ENCODE measurements around the gene LARP4B.

Gene LARP4B

DNA sequence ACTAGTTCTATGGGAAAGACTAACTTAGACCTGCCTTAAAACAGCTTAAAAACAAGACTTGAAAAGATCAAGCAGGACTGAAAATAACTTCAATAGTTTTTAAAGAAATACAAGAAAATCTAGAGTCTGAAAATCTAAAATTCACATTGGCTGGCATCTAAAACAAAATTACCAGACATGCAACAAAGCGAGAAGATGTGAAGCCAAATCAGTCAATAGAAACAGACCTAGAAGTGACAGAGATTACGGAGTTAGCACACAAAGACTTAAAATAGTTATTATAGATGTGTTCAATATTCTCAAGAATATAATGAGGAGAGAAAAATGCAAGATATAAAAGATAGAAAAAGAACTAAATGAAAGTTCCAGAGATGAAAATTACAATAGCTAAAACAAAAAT, 163.7 kb downstream of the LARP4B start:
- no peak overlapping the region for H2AFZ ChIP-seq (ENCODE audit: low read depth, low read length)
- H3K4ac ChIP-seq (ENCODE audit: low read depth in 1 of 2, low read length in 2 of 2), result no peak overlapping the region
- WGBS, result no CpG with 5 or more reads among the region's 2 CpGs
- no peak overlapping the region for H3K18ac ChIP-seq (ENCODE audit: low read depth in 1 of 2, low read length in 2 of 2)
- no peak overlapping the region for H2BK15ac ChIP-seq (ENCODE audit: low read depth, poor library complexity, severe bottlenecking)
- no peak overlapping the region for H3K4me2 ChIP-seq (ENCODE audit: low read length, poor library complexity, severe bottlenecking)
- no peak overlapping the region for H3K23ac ChIP-seq (ENCODE audit: low read length in 2 of 2)
- no peak overlapping the region for H3K14ac ChIP-seq (ENCODE audit: low read length in 2 of 2)
- H3K36me3 ChIP-seq (ENCODE audit: control insufficient read depth in 1 of 2, insufficient read depth in 2 of 2, low read depth in 1 of 2, low read length in 2 of 2), result no peaks in the 10 kb centered on the region
- no peak overlapping the region for H2BK120ac ChIP-seq (ENCODE audit: low read depth, low read length)
- H3K27ac ChIP-seq (ENCODE audit: low read length, poor library complexity, severe bottlenecking), result no peak overlapping the region
- no peak for DNase-seq
- H2AK5ac ChIP-seq (ENCODE audit: low read length, severe bottlenecking), result no peak overlapping the region
- no peak overlapping the region for H4K8ac ChIP-seq (ENCODE audit: low read length)
- no peaks in the 10 kb centered on the region for H3K79me1 ChIP-seq (replicated peaks; ENCODE audit: low read length, poor library complexity, severe bottlenecking)
- no peak overlapping the region for H2BK5ac ChIP-seq (ENCODE audit: low read depth, low read length, poor library complexity, severe bottlenecking)
- peaks cover 0 to 9% of the 10 kb centered on the region in 2 experiments for H3K27me3 ChIP-seq (ENCODE audit: control insufficient read depth in 1 of 2, insufficient read depth in 1 of 2, low read length in 2 of 2)
- no peak overlapping the region for H2BK12ac ChIP-seq (ENCODE audit: low read length in 2 of 2)
- H4K91ac ChIP-seq (ENCODE audit: low read length), result no peak overlapping the region
- H3K4me3 ChIP-seq (ENCODE audit: insufficient read depth in 1 of 2, low read depth in 1 of 2, low read length in 2 of 2), result no peak overlapping the region
- no peak overlapping the region for H3K9ac ChIP-seq (ENCODE audit: low read length)
- peaks cover 34% of the 10 kb centered on the region for H3K9me3 ChIP-seq (ENCODE audit: control insufficient read depth, low read length)
- H3K4me1 ChIP-seq (ENCODE audit: control insufficient read depth, insufficient read depth, low read depth, low read length), result no peaks in the 10 kb centered on the region

DNA sequence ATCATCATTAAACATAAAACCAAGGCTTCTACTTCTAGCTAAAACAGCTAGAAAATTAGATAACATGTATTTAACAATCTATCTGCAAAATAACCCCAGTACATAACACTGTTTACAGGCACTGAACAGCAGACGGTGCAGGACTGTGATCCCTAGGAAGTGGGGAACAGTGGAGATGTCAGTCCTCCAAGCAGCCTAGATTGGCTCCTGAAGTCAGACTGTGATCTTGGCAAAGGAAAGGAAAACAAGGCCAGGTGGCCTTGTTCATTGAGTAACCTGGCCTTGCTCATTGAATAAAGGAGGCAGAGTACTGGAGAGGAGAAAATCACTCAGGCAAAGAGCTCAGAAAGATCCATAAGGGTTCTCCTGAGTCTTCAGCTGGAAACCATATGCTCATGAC, 164.3 kb downstream of the LARP4B start:
- no peak overlapping the region for H3K23ac ChIP-seq (ENCODE audit: low read length in 2 of 2)
- H4K91ac ChIP-seq (ENCODE audit: low read length), result no peak overlapping the region
- no peak overlapping the region for H2BK12ac ChIP-seq (ENCODE audit: low read length in 2 of 2)
- H3K18ac ChIP-seq (ENCODE audit: low read depth in 1 of 2, low read length in 2 of 2), result no peak overlapping the region
- H2BK5ac ChIP-seq (ENCODE audit: low read depth, low read length, poor library complexity, severe bottlenecking), result no peak overlapping the region
- no peak overlapping the region for H3K4me2 ChIP-seq (ENCODE audit: low read length, poor library complexity, severe bottlenecking)
- DNase-seq, result no peak
- no peak overlapping the region for H2AK5ac ChIP-seq (ENCODE audit: low read length, severe bottlenecking)
- no peak overlapping the region for H2AFZ ChIP-seq (ENCODE audit: low read depth, low read length)
- no peak overlapping the region for H2BK120ac ChIP-seq (ENCODE audit: low read depth, low read length)
- H4K8ac ChIP-seq (ENCODE audit: low read length), result no peak overlapping the region
- H3K4me1 ChIP-seq (ENCODE audit: control insufficient read depth, insufficient read depth, low read depth, low read length), result no peaks in the 10 kb centered on the region
- H3K4me3 ChIP-seq (ENCODE audit: insufficient read depth in 1 of 2, low read depth in 1 of 2, low read length in 2 of 2), result no peak overlapping the region
- no peak overlapping the region for H3K27ac ChIP-seq (ENCODE audit: low read length, poor library complexity, severe bottlenecking)
- H3K9ac ChIP-seq (ENCODE audit: low read length), result no peak overlapping the region
- H3K79me1 ChIP-seq (replicated peaks; ENCODE audit: low read length, poor library complexity, severe bottlenecking), result no peaks in the 10 kb centered on the region
- no peak overlapping the region for H2BK15ac ChIP-seq (ENCODE audit: low read depth, poor library complexity, severe bottlenecking)
- 88% methylated on average over 1 of the region's 1 CpG for WGBS
- H3K14ac ChIP-seq (ENCODE audit: low read length in 2 of 2), result no peak overlapping the region
- no peak overlapping the region for H3K4ac ChIP-seq (ENCODE audit: low read depth in 1 of 2, low read length in 2 of 2)
- peaks cover 36% of the 10 kb centered on the region for H3K9me3 ChIP-seq (ENCODE audit: control insufficient read depth, low read length)
- no peaks in the 10 kb centered on the region for H3K36me3 ChIP-seq (ENCODE audit: control insufficient read depth in 1 of 2, insufficient read depth in 2 of 2, low read depth in 1 of 2, low read length in 2 of 2)
- peaks cover 0 to 9% of the 10 kb centered on the region in 2 experiments for H3K27me3 ChIP-seq (ENCODE audit: control insufficient read depth in 1 of 2, insufficient read depth in 1 of 2, low read length in 2 of 2)

DNA sequence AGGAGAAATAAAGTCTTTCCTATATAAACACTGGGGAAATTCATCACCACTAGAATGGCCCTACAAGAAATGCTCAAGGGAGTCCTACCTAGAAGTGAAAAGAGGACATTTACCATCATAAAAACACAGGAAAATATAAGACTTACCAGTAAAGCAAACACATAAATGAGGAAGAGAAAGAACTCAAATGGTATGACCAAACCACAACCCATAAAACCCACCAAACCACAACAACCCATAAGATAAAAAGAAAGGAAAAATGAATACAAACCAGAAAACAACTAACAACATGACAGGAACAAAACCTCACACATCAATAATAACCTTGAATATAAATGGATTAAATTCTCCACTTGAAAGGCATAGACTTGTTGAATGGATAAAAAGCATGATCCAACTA, 170.1 kb downstream of the LARP4B start:
- no peak overlapping the region for H4K8ac ChIP-seq (ENCODE audit: low read length)
- no peak overlapping the region for H2AFZ ChIP-seq (ENCODE audit: low read depth, low read length)

DNA sequence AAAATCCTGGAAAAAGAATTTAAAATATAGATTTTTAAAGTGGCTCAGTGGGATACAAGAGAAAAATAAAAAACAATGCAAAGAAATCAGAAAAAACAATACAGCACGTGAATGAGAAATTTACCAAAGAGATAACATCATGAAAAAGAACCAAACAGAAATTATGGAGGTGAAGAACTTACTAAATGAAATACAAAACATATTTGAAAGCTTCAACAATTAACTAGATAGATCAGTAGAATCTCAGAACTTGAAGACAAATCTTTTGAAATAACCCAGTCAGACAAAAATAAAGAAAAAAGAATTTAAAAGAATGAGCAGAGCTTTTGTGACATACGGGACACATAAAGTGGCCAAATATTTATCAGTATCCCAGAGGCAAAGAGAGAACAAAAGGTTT, 170.9 kb downstream of the LARP4B start:
- Histone ChIP-seq H3K23ac (ENCODE audit: low read length in 2 of 2) (no peak overlapping the region), H4K91ac (ENCODE audit: low read length) (no peak overlapping the region), H2AK5ac (ENCODE audit: low read length, severe bottlenecking) (no peak overlapping the region), H2BK15ac (ENCODE audit: low read depth, poor library complexity, severe bottlenecking) (no peak overlapping the region), H3K4me1 (ENCODE audit: control insufficient read depth, insufficient read depth, low read depth, low read length) (no peaks in the 10 kb centered on the region), H3K9me3 (ENCODE audit: control insufficient read depth, low read length) (peaks cover 39% of the 10 kb centered on the region), H3K36me3 (ENCODE audit: control insufficient read depth in 1 of 2, insufficient read depth in 2 of 2, low read depth in 1 of 2, low read length in 2 of 2) (no peaks in the 10 kb centered on the region), H3K27me3 (ENCODE audit: control insufficient read depth in 1 of 2, insufficient read depth in 1 of 2, low read length in 2 of 2) (peaks cover 7 to 9% of the 10 kb centered on the region in 2 experiments), H3K27ac (ENCODE audit: low read length, poor library complexity, severe bottlenecking) (no peak overlapping the region), H3K9ac (ENCODE audit: low read length) (no peak overlapping the region), H3K4me3 (ENCODE audit: insufficient read depth in 1 of 2, low read depth in 1 of 2, low read length in 2 of 2) (no peak overlapping the region), H4K8ac (ENCODE audit: low read length) (no peak overlapping the region), H3K14ac (ENCODE audit: low read length in 2 of 2) (no peak overlapping the region), H2BK120ac (ENCODE audit: low read depth, low read length) (no peak overlapping the region), H2BK12ac (ENCODE audit: low read length in 2 of 2) (no peak overlapping the region), H3K4ac (ENCODE audit: low read depth in 1 of 2, low read length in 2 of 2) (no peak overlapping the region), H3K79me1 (replicated peaks; ENCODE audit: low read length, poor library complexity, severe bottlenecking) (no peaks in the 10 kb centered on the region), H3K4me2 (ENCODE audit: low read length, poor library complexity, severe bottlenecking) (no peak overlapping the region), H3K18ac (ENCODE audit: low read depth in 1 of 2, low read length in 2 of 2) (no peak overlapping the region), H2BK5ac (ENCODE audit: low read depth, low read length, poor library complexity, severe bottlenecking) (no peak overlapping the region), H2AFZ (ENCODE audit: low read depth, low read length) (no peak overlapping the region)
- no peak for DNase-seq
- no CpG with 5 or more reads among the region's 2 CpGs for WGBS

More for the DNA sequence above, 170.1 kb downstream of the LARP4B start:
- no peak overlapping the region for H3K14ac ChIP-seq (ENCODE audit: low read length in 2 of 2)
- no peak overlapping the region for H2BK120ac ChIP-seq (ENCODE audit: low read depth, low read length)
- no peaks in the 10 kb centered on the region for H3K36me3 ChIP-seq (ENCODE audit: control insufficient read depth in 1 of 2, insufficient read depth in 2 of 2, low read depth in 1 of 2, low read length in 2 of 2)
- no peak overlapping the region for H3K4me3 ChIP-seq (ENCODE audit: insufficient read depth in 1 of 2, low read depth in 1 of 2, low read length in 2 of 2)
- peaks cover 7 to 9% of the 10 kb centered on the region in 2 experiments for H3K27me3 ChIP-seq (ENCODE audit: control insufficient read depth in 1 of 2, insufficient read depth in 1 of 2, low read length in 2 of 2)
- H3K23ac ChIP-seq (ENCODE audit: low read length in 2 of 2), result no peak overlapping the region
- H3K9ac ChIP-seq (ENCODE audit: low read length), result no peak overlapping the region
- no peaks in the 10 kb centered on the region for H3K4me1 ChIP-seq (ENCODE audit: control insufficient read depth, insufficient read depth, low read depth, low read length)
- no peaks in the 10 kb centered on the region for H3K79me1 ChIP-seq (replicated peaks; ENCODE audit: low read length, poor library complexity, severe bottlenecking)
- no peak overlapping the region for H2BK15ac ChIP-seq (ENCODE audit: low read depth, poor library complexity, severe bottlenecking)
- H2AK5ac ChIP-seq (ENCODE audit: low read length, severe bottlenecking), result no peak overlapping the region
- DNase-seq, result no peak
- H3K4ac ChIP-seq (ENCODE audit: low read depth in 1 of 2, low read length in 2 of 2), result no peak overlapping the region
- peaks cover 40% of the 10 kb centered on the region for H3K9me3 ChIP-seq (ENCODE audit: control insufficient read depth, low read length)
- no peak overlapping the region for H3K27ac ChIP-seq (ENCODE audit: low read length, poor library complexity, severe bottlenecking)
- H4K91ac ChIP-seq (ENCODE audit: low read length), result no peak overlapping the region
- H2BK5ac ChIP-seq (ENCODE audit: low read depth, low read length, poor library complexity, severe bottlenecking), result no peak overlapping the region
- no peak overlapping the region for H3K4me2 ChIP-seq (ENCODE audit: low read length, poor library complexity, severe bottlenecking)
- no peak overlapping the region for H2BK12ac ChIP-seq (ENCODE audit: low read length in 2 of 2)
- H3K18ac ChIP-seq (ENCODE audit: low read depth in 1 of 2, low read length in 2 of 2), result no peak overlapping the region

All from mesenchymal stem cell (in vitro differentiated cells and primary cell).